GM12875 (cell line): ENCODE measurements around the gene ZNF506.
"Not testable (repeated sequence)": the region's sequence is repeated elsewhere in the genome, so short reads cannot be mapped to it uniquely, and the experiment has no call there.

Source experiments
- H3K4me3 ChIP-seq: one replicate; pipeline ENCODE4 v1.5.1; 2011; ENCODE audit warnings: low read depth, low read length, control low read depth
- CTCF ChIP-seq: IDR thresholded peaks from 2 replicates; pipeline ENCODE4 v1.5.1; 2011; ENCODE audit warnings: low read depth, mild to moderate bottlenecking, control low read depth, inconsistent platforms, low read length, moderate library complexity, borderline replicate concordance; ENCODE audit not compliant: insufficient read depth

ZNF506 gene

GRCh38 chr19:19821366-19821951, at the start of gene ZNF506:
ZNF506 (minus strand) TSS chr19:19821750; CDS start chr19:19821603, 147 bp downstream.
- peak within 1 kb of the TSS; percentile 82 for H3K4me3 ChIP-seq
- no peak for TF ChIP-seq CTCF

GRCh38 chr19:19870086-19870485, 48.5 kb upstream of the ZNF506 start:
- H3K4me3 ChIP-seq, result not testable (repeated sequence)

- no peak for TF ChIP-seq CTCF
- peak overlapping the region; percentile 65 for H3K4me3 ChIP-seq
Measured at GRCh38 chr19:19866611-19867248, 45.2 kb upstream of the ZNF506 start.

GRCh38 chr19:19865750-19866610, 44.4 kb upstream of the ZNF506 start, which contains the start of gene ZNF253:
ZNF253 (plus strand) TSS chr19:19865882; CDS start chr19:19865997, 115 bp downstream.
- H3K4me3 ChIP-seq, result peak within 1 kb of the TSS; percentile 65
- no peak for TF ChIP-seq CTCF

GRCh38 chr19:19860756-19861390, 39.3 kb upstream of the ZNF506 start:
- H3K4me3 ChIP-seq, result no peak overlapping the region
- no peak for TF ChIP-seq CTCF

- TF ChIP-seq CTCF, result no peak
Measured at GRCh38 chr19:19858751-19859150, 37.2 kb upstream of the ZNF506 start.

GRCh38 chr19:19851740-19852139, 30.2 kb upstream of the ZNF506 start:
- not testable (repeated sequence) for H3K4me3 ChIP-seq

More at GRCh38 chr19:19858751-19859150, 37.2 kb upstream of the ZNF506 start:
- no peak overlapping the region for H3K4me3 ChIP-seq
